GM18505 (cell line): Measurements from ENCODE around the gene AP2A2.

ENCODE experiments used
- ATAC-seq: cut with Tn5 transposase; IDR thresholded peaks from one replicate; pipeline ENCODE4 v1.9.1; 2021; ENCODE audit not compliant: unreplicated experiment
- POLR2A ChIP-seq: IDR thresholded peaks from 4 replicates; pipeline ENCODE4 v1.6.1; 2011; ENCODE audit warnings: borderline replicate concordance; ENCODE audit not compliant: insufficient read depth, insufficient read length; ENCODE audit errors: extremely low read depth

Gene AP2A2

DNA sequence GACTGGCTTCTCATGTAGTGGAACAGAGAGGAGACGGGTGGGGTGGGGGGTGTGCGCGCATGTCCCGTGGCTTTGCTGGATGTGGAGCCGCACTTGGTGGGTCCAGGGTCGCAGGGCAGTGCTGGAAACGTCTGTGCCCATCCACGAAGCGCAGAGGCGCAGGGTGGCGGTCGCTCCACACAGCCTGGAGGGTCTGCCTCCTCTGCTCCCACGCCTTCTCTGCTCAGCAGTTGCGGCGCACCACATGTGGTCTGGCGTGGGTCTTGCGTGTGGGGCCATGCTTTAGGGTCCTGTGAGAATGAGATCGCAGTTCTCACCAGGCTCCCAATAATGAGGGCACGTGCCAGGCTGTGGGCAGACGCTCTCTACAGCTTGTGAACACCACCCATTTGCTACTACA, 60.2 kb downstream of the AP2A2 start:
- ATAC-seq = no peak
- no peak for TF ChIP-seq POLR2A

DNA sequence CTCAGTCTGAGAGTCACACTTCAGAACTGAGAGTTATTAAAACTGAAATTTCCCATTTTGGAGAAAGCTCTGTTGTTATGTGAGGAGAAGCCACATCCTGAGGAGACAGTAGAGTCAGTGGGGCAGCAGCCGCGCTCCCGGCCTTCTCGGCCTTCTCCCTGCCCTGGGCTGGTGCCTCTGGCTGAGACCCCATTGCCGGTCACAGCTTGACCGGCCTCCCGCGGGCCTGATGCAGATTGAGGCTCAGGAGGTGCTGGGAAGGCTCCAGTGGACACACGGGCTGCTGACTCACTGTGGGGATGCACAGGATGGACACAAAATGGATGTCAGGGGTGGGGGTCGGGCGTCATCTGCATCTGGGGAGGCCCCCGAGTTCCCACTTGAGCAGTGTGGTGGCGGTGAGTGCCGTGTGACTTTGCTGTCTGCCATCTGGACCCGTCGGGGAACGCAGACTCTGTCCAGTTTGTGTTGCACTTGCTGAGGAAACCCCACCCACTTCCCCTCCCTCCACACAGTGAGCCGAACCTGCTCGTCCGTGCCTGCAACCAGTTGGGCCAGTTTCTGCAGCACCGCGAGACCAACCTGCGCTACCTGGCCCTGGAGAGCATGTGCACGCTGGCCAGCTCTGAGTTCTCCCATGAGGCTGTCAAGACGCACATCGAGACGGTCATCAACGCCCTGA, 60.7 kb downstream of the AP2A2 start:
- no peak for ATAC-seq
- no peak for TF ChIP-seq POLR2A

DNA sequence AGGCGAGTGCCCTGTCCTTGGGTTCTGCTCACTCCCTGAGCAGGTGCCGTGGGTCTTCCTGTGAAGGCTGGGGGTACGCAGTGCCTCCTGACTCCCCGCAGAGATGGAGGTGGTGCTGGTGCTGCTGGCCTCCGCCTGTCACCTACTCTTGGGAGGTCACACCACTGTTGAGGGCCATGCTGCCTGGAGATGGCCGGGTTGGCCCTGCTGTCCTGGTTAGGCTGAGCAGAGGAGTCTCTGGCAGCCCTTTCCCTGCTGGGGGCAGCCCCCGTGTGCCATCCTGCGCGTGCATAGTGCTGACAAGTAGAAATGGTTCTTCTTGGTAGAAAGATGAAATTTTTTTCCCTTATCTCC, 61.3 kb downstream of the AP2A2 start:
- no peak for ATAC-seq
- no peak for TF ChIP-seq POLR2A

DNA sequence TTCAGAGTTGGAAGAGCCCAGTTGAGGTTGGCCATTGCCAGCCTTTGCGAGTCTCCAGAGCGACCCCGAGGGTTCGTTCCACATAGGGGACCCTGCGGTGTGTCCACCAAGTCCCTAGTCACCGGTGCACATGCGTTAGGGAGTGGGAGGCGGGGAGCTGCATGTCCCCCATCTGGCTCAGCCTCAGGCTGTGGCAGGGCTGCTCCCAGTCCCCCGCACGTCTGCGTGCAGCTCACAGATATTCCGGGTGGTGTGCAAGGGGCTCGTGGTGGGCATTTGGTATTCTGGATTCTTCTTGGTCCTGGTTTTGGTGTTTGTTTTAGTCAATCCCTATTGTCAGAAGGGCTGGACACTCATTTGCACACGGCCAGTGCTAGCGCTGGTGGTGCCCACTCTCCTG, 62.0 kb downstream of the AP2A2 start:
- ATAC-seq = no peak
- no peak for TF ChIP-seq POLR2A

DNA sequence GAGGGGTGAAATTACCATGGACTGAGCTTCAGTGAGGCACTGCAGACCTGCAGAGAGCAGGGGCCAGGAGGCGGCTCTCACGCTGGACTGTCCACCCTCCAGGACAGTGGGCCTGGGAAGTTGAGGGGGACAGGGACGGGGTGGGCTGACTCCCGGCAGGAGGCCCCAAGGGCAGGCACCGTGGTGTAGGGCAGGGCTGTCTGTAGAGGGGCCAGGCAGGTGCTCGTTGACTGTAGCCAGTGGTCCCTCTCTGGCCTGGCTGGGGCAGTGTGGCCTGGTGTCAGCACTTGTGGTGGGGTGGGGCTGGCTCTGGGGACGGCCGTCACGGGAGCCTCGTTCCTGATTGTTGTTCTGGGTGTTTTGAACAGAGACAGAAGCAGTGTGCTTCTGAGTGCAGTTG, 64.4 kb downstream of the AP2A2 start:
- no peak for TF ChIP-seq POLR2A
- ATAC-seq = no peak

DNA sequence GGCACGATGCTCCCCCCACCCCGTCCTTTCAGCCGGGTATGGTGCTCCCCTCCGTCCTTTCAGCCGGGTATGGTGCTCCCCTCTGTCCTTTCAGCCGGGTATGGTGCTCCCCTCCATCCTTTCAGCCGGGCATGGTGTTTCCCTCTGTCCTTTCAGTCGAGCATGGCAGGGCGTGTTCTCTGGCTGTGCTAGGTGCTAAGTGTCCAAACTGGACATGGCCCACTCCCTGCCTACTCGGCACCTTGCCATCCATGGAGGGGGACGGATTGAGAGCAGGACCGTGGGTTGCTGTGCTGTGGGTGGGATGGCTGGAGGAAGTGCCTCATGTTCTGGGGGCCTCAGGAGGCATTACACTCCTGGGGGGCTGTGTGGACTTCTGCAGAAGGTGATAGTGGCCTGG, 65.4 kb downstream of the AP2A2 start:
- TF ChIP-seq POLR2A = no peak
- ATAC-seq = no peak

DNA sequence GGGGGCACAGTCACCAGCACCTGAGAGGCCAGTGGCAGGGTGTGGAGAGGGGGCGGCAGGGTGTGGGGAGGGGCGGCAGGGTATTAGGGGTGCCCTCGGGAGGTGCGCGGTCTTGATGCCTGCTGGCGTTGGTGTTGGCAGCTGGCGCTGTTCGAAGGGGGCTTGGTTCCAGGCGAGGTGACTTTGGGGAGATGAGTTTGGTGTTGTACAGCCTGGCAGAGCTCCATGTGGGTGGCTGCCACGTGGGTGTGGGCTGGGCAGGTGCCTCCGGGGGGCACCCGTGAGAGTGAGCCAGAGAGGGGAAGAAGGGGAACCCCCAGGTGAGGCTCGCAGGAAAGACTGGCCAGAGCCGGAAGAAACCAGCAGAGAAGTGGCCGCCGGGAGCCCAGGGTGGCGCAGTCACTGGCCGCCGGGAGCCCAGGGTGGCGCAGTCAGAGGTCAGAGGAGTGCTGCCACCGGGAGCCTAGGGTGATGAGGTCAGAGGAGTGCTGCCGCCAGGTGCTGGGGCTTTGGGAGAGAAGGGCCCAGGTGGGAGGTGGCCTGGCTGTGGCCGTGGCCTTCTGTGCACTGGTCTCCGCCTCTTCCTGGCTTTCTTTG, 66.1 kb downstream of the AP2A2 start:
- no peak for TF ChIP-seq POLR2A
- no peak for ATAC-seq

DNA sequence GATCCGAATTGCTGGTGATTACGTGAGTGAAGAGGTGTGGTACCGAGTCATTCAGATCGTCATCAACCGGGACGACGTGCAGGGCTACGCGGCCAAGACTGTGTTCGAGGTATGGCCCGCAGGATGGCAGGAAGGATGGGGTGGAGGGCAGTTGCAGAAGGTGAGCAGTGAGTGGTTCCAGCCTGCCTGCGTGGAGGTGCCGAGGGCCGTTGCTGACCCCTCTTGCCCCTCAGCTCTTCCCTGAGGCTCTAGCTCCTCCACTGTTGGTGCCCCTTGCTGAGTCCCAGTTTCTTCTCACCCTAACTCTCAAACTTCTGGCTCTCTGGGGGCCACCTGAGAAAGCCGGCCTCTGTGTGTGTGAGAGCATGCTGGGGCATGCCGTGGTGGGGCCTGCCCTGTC, 66.9 kb downstream of the AP2A2 start:
- ATAC-seq = no peak
- TF ChIP-seq POLR2A = no peak

DNA sequence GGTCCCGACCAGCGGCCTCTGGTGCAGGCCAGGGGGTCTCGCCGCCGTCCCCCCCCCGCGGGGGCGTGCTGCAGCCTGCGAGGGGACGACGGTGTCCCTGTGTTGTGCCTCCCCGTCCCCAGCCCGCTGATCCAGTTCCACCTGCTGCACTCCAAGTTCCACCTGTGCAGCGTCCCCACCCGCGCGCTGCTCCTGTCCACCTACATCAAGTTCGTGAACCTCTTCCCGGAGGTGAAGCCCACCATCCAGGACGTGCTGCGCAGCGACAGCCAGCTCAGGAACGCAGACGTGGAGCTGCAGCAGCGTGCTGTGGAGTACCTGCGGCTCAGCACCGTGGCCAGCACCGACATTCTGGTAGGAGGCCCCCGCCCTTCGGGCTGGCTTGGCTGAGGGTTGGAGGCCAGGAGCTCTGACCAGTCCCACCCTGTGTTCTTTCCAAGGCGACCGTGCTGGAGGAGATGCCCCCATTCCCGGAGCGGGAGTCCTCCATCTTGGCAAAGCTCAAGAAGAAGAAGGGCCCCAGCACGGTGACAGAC, 68.0 kb downstream of the AP2A2 start:
- no peak for ATAC-seq
- TF ChIP-seq POLR2A = no peak

DNA sequence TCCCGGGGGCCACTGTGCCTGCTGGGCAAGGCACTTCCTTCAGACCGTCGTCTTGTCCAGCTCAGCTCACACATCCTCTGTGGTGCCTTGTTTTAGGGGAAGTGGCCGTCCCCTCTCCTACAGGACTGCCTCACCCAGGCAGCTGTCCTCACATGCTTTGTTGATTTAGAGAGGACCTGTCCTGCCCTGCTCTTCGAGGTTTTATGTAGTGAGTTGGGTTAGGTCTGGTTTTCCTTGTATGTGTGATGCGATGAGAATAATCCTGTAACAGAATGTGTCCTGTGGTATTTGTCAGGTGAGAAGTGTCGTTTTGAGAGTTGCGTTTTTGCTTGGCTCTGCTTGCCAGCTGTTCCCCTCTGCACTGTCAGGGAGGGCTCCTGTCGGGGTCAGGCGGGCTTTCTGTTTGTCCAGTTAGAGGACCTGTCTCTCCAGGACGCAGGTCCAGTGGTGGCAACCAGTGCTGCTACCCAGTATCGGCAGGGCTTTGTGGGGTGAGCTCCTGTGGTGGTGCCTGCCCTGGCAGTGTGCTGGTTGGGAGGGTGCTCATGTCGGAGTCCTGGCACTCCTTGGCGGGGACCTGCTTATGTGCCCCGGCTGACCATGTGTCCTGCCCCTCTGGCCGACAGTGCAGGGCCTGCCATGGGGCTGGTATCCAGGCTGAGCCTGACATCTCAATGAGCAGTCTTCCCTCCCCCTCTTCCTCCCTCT, 69.5 kb downstream of the AP2A2 start:
- TF ChIP-seq POLR2A = no peak
- ATAC-seq = no peak

DNA sequence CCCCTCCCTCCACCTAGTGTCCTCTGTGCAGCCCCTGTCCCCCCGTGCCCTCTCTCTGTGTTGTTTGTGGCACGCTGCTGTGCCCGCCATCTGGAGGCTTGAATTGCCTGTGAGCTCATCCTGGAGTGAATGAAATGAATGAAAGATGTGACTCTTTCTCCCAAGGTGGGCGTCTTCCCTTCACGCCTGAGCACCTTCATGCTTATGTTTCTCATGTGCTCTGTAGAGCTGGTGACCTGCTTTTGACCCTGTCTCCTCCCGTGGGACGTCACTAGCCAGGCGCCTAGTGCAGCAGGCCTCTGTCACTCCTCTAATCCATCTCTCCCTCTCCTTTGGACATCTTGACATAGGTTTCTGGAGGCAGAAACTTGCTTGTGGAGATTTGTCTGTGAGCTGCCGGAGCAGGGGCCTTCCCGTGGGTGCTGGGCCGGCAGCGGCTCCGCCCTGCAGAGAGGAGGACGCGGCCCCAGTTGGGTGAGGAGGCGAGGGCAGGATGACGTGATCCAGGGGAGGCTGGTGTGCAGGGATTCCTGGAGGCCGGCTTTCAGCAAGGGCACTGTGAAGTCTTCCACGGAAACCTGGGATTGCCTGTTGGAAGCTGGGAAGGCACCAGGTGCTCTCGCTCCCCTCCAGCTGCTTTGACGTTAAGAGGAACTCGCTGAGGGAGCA, 70.2 kb downstream of the AP2A2 start:
- ATAC-seq = no peak
- TF ChIP-seq POLR2A = no peak

DNA sequence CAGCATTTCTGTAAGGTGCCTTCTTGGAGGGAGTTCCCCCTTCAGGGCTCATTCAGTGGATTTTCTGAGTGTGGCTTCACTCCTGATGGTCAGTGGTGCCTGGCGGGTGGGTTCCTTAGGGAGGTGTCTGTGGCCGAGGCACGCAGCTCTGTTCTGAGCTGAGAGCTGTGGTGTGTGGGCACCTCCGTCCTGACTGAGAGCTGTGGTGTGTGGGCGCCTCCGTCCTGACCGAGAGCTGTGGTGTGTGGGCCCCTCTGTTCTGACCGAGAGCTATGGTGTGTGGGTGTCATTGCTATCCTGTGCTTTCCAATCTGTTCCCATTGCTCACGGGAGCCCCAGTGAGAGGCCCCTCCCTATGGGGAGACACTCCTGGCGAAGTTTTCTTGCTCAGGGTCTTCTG, 71.0 kb downstream of the AP2A2 start:
- no peak for TF ChIP-seq POLR2A

DNA sequence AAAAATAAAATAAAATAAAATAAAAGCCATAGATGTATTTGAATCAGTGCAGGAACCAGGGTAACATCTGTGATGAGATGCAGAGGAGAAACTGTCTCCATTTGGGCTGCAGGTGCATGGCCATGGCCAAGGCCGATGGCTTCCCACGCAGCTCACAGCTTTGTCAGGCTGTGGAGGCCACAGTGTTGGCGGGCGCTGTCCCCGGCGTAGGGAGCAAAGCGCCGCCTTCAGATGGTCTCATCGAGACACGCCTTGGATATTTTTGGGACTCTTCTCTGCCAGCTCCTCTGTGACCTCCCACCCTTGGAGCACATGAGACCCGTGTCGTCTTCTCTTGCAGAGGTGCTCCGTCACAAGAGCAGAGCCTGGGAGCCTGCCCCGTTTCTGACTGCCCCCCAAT, 72.2 kb downstream of the AP2A2 start:
- ATAC-seq = no peak
- TF ChIP-seq POLR2A = no peak

More for the DNA sequence above, 71.0 kb downstream of the AP2A2 start:
- no peak for ATAC-seq
